H1 (cell line): ENCODE data around the gene LBX2. TPM values are rescaled to one million over a fixed set of nuclear protein-coding genes. Genes with fewer than 3 reads are reported as not detected.

Experiments
- ATF3 ChIP-seq: IDR thresholded peaks from 2 replicates; pipeline ENCODE4 v1.6.1; 2011; ENCODE audit warnings: low read depth, mild to moderate bottlenecking, low read length; ENCODE audit not compliant: insufficient read depth
- BCL11A ChIP-seq, 2 experiments: IDR thresholded peaks; one replicate each; pipeline ENCODE4 v1.6.1; 2011; ENCODE audit warnings: low read depth in 2 of 2, low read length in 2 of 2, mild to moderate bottlenecking in 2 of 2
- CBX8 ChIP-seq: fragments of 300-800, 300-1000 bp; sonication (generic); IDR thresholded peaks from 2 replicates; pipeline ENCODE4 v1.7.1; 2016; ENCODE audit warnings: low read depth, low read length, borderline replicate concordance
- CHD1 ChIP-seq: IDR thresholded peaks from 2 replicates; pipeline ENCODE4 v1.6.1; 2012; ENCODE audit warnings: low read depth, low read length, improper control_type of control experiment
- CTCF ChIP-seq, 3 experiments: IDR thresholded peaks; 1 replicate in 2 of 3; 2 replicates in 1 of 3; pipeline versions ENCODE4 v1.5.1 to v1.6.1; 2011; ENCODE audit warnings: low read length in 3 of 3, mild to moderate bottlenecking in 3 of 3, inconsistent platforms in 2 of 3, low read depth in 1 of 3, moderate library complexity in 1 of 3; ENCODE audit not compliant: insufficient read depth in 1 of 3; ENCODE audit errors: control extremely low read depth in 1 of 3
- E2F6 ChIP-seq: IDR thresholded peaks from 2 replicates; pipeline ENCODE4 v1.6.1; 2012; ENCODE audit warnings: inconsistent platforms
- EGR1 ChIP-seq: IDR thresholded peaks from 2 replicates; pipeline ENCODE4 v1.6.1; 2011; ENCODE audit warnings: low read depth, low read length, borderline replicate concordance
- EP300 ChIP-seq, 2 experiments: IDR thresholded peaks; 1 replicate in 1 of 2; 2 replicates in 1 of 2; pipeline ENCODE4 v1.6.1; 2011 to 2012; ENCODE audit warnings: low read depth in 2 of 2, low read length in 2 of 2, mild to moderate bottlenecking in 2 of 2, borderline replicate concordance in 1 of 2, inconsistent platforms in 1 of 2, moderate library complexity in 1 of 2
- GABPA ChIP-seq: IDR thresholded peaks from 2 replicates; pipeline ENCODE4 v1.6.1; 2011; ENCODE audit warnings: mild to moderate bottlenecking, low read length, moderate library complexity, borderline replicate concordance; ENCODE audit not compliant: insufficient read depth
- MAFK ChIP-seq: IDR thresholded peaks from 2 replicates; pipeline ENCODE4 v1.6.1; 2012; ENCODE audit warnings: low read depth, mild to moderate bottlenecking, improper control_type of control experiment, low read length
- NANOG ChIP-seq: IDR thresholded peaks from 2 replicates; pipeline ENCODE4 v1.6.1; 2011; ENCODE audit warnings: low read length, low read depth, mild to moderate bottlenecking, inconsistent platforms; ENCODE audit not compliant: insufficient read depth, poor library complexity, severe bottlenecking
- POLR2AphosphoS5 ChIP-seq: IDR thresholded peaks from 2 replicates; pipeline ENCODE4 v1.6.1; 2011; ENCODE audit warnings: low read depth, low read length
- RAD21 ChIP-seq, 2 experiments: IDR thresholded peaks in 1 of 2; conservative IDR thresholded peaks in 1 of 2; 2 replicates each; pipeline ENCODE4 v1.6.1; 2011; ENCODE audit warnings: low read depth in 2 of 2, low read length in 2 of 2, improper control_type of control experiment in 1 of 2, inconsistent platforms in 1 of 2, mild to moderate bottlenecking in 1 of 2, moderate library complexity in 1 of 2
- SP1 ChIP-seq: IDR thresholded peaks from 2 replicates; pipeline ENCODE4 v1.6.1; 2011; ENCODE audit warnings: low read depth, low read length
- SP2 ChIP-seq: IDR thresholded peaks from 2 replicates; pipeline ENCODE4 v1.6.1; 2012; ENCODE audit warnings: mild to moderate bottlenecking, low read length, inconsistent platforms
- SP4 ChIP-seq: IDR thresholded peaks from 2 replicates; pipeline ENCODE4 v1.6.1; 2012; ENCODE audit warnings: low read length, inconsistent platforms
- TEAD4 ChIP-seq: IDR thresholded peaks from 2 replicates; pipeline ENCODE4 v1.6.1; 2012; ENCODE audit warnings: low read depth, low read length, inconsistent platforms, mixed read lengths
- USF2 ChIP-seq: IDR thresholded peaks from 2 replicates; pipeline ENCODE4 v1.6.1; 2011; ENCODE audit warnings: low read length, improper control_type of control experiment
- polyA plus RNA-seq, 7 experiments: library from polyadenylated mRNA; depleted of rRNA in 3 of 7; stranded (reverse) in 5 of 7; unstranded in 2 of 7; fragments of >200 nt in 5 of 7; fragments of 200-250 nt in 2 of 7; gene quantifications; 1 replicate in 5 of 7; 2 replicates in 1 of 7; 4 replicates in 1 of 7; pipeline versions ENCODE4 v1.2.1 to v1.2.3, GENCODE V29; 2011 to 2013; ENCODE audit warnings: missing spikeins in 2 of 7, mixed read lengths in 2 of 7
- total RNA-seq: library from RNA; stranded (reverse); fragmentation: NEBNext Ultra II Directional; extraction: Animal tissue kit (Norgen Biotek cat#: 25700); gene quantifications from 2 replicates; pipeline ENCODE4 v1.2.1, GENCODE V29; 2021

Gene LBX2
- total and polyA plus RNA-seq, 2 of the 8 experiments (the other 6 are each of a cell fraction or from before 2014, with no cell fraction given): 0.27 TPM; not detected in 1

GRCh38 chr2:74482801-74483674, 16.4 kb downstream of the LBX2 start, which contains the start of the genes CCDC142 and TTC31 (continued):
- TF ChIP-seq EP300 (IDR thresholded peaks at IDR 0.05; ENCODE audit: borderline replicate concordance in 1 of 2, low read depth in 2 of 2, low read length in 2 of 2): no peak
- peak; percentile 52 for TF ChIP-seq E2F6
- TF ChIP-seq SP2: no peak
- no peak for TF ChIP-seq BCL11A (IDR thresholded peaks at IDR 0.05; ENCODE audit: low read depth in 2 of 2, low read length in 2 of 2)
- TF ChIP-seq CBX8: no peak
- TF ChIP-seq MAFK: no peak
- no peak for TF ChIP-seq CHD1
- peak; percentile 81 to 95 (median 89) for TF ChIP-seq CTCF (IDR thresholded peaks at IDR 0.05; ENCODE audit: control extremely low read depth in 1 of 3, insufficient read depth in 1 of 3, low read depth in 1 of 3, low read length in 3 of 3)
- TF ChIP-seq RAD21 (IDR thresholded peaks at IDR 0.05 in 1 of 2, conservative IDR thresholded peaks at IDR 0.05 in 1 of 2; ENCODE audit: low read depth in 2 of 2, low read length in 2 of 2): peak; percentile 79 to 85
- TF ChIP-seq NANOG: peak; percentile 96
- TF ChIP-seq ATF3: no peak
- 0 out of 2 replicates have a peak, but pooled peaks have one; percentile 63 for TF ChIP-seq SP4
- TF ChIP-seq POLR2AphosphoS5: peak; percentile 73; the same call in 1 of the 2 replicates
- peak; percentile 47; the same call in 1 of the 2 replicates for TF ChIP-seq SP1
- peak; percentile 80 for TF ChIP-seq GABPA
- TF ChIP-seq USF2: no peak
- peak; percentile 85 for TF ChIP-seq TEAD4
- TF ChIP-seq EGR1: no peak; the same call in 1 of the 2 replicates
